ENCODE results near the gene AGO4. TPM values are rescaled to one million over a fixed set of nuclear protein-coding genes. Genes with fewer than 3 reads are reported as not detected.

AGO4 gene
- total RNA-seq, 2 experiments from 2014 or later, result 6.5 to 18.6 TPM

GRCh38 chr1:35876988-35877387, 69.2 kb downstream of the AGO4 start:
- BruUV-seq (replicated peaks), result no TSS peak
- no peak for TF ChIP-seq EZH2phosphoT487 (IDR thresholded peaks at IDR 0.05; ENCODE audit: borderline replicate concordance, low read depth, low read length)
- TF ChIP-seq CTCF (conservative IDR thresholded peaks at IDR 0.05; ENCODE audit: low read length), result no peak

GRCh38 chr1:35881850-35882273, 74.0 kb downstream of the AGO4 start:
- Histone ChIP-seq H3K9me2 (ENCODE audit: insufficient read depth, low read length) (no peaks in the 10 kb centered on the region), H3K4me1 (ENCODE audit: insufficient read depth, low read length, poor library complexity, severe bottlenecking) (peaks cover 29% of the 10 kb centered on the region), H3K4me3 (ENCODE audit: low read depth, low read length, poor library complexity, severe bottlenecking) (no peak overlapping the region), H3K9me3 (ENCODE audit: low read length) (no peaks in the 10 kb centered on the region), H2AFZ (ENCODE audit: low read length) (no peak overlapping the region), H3K36me3 (ENCODE audit: insufficient read depth, low read length) (no peaks in the 10 kb centered on the region), H3K27ac (ENCODE audit: low read depth, low read length, poor library complexity, severe bottlenecking) (no peak overlapping the region), H3K4me2 (ENCODE audit: low read length) (no peak overlapping the region), H3K79me2 (ENCODE audit: insufficient read depth, low read depth, low read length) (peaks cover 25% of the 10 kb centered on the region; the same call in 1 of the 2 replicates), H4K20me1 (ENCODE audit: insufficient read depth, low read length) (no peaks in the 10 kb centered on the region)
- DNase-seq (ENCODE audit: low spot score), result no peak
- POLR2A ChIA-PET, result no interaction called here
- no TSS peak for BruUV-seq (replicated peaks)
- CTCF ChIA-PET (ENCODE audit: unreplicated experiment), result no interaction called here
- intact Hi-C loops (cut with micrococcal nuclease; ENCODE audit: unreplicated experiment), result loop anchor here (5.0 kb wide), 1 partner anchor 205 kb away; the partner anchor contains the start of gene ADPRS
- TF ChIP-seq EZH2phosphoT487 (IDR thresholded peaks at IDR 0.05; ENCODE audit: borderline replicate concordance, low read depth, low read length) (no peak), CTCF (conservative IDR thresholded peaks at IDR 0.05; ENCODE audit: low read length) (no peak)

More at GRCh38 chr1:35876988-35877387, 69.2 kb downstream of the AGO4 start:
- Histone ChIP-seq H3K4me3 (ENCODE audit: low read depth, low read length, poor library complexity, severe bottlenecking) (no peak overlapping the region), H2AFZ (ENCODE audit: low read length) (no peak overlapping the region), H3K79me2 (ENCODE audit: insufficient read depth, low read depth, low read length) (no peaks in the 10 kb centered on the region), H4K20me1 (ENCODE audit: insufficient read depth, low read length) (no peaks in the 10 kb centered on the region), H3K27ac (ENCODE audit: low read depth, low read length, poor library complexity, severe bottlenecking) (no peak overlapping the region), H3K9me3 (ENCODE audit: low read length) (no peaks in the 10 kb centered on the region), H3K4me2 (ENCODE audit: low read length) (no peak overlapping the region), H3K9me2 (ENCODE audit: insufficient read depth, low read length) (no peaks in the 10 kb centered on the region), H3K4me1 (ENCODE audit: insufficient read depth, low read length, poor library complexity, severe bottlenecking) (no peaks in the 10 kb centered on the region), H3K36me3 (ENCODE audit: insufficient read depth, low read length) (no peaks in the 10 kb centered on the region)
- intact Hi-C loops (cut with micrococcal nuclease; ENCODE audit: unreplicated experiment), result no loop called here
- ChIA-PET POLR2A (no interaction called here), CTCF (ENCODE audit: unreplicated experiment) (no interaction called here)
- DNase-seq (ENCODE audit: low spot score), result peak; percentile 20

- Histone ChIP-seq H3K4me3 (ENCODE audit: low read depth, low read length, poor library complexity, severe bottlenecking) (peak overlapping the region; percentile 99), H4K20me1 (ENCODE audit: insufficient read depth, low read length) (no peaks in the 10 kb centered on the region), H3K36me3 (ENCODE audit: insufficient read depth, low read length) (no peaks in the 10 kb centered on the region), H3K9me3 (ENCODE audit: low read length) (no peaks in the 10 kb centered on the region), H3K27ac (ENCODE audit: low read depth, low read length, poor library complexity, severe bottlenecking) (no peak overlapping the region), H3K4me2 (ENCODE audit: low read length) (peak overlapping the region; percentile 50; the same call in 1 of the 2 replicates), H2AFZ (ENCODE audit: low read length) (peak overlapping the region; percentile 62; the same call in 1 of the 2 replicates), H3K9me2 (ENCODE audit: insufficient read depth, low read length) (no peaks in the 10 kb centered on the region), H3K79me2 (ENCODE audit: insufficient read depth, low read depth, low read length) (peaks cover 32% of the 10 kb centered on the region; the same call in 1 of the 2 replicates), H3K4me1 (ENCODE audit: insufficient read depth, low read length, poor library complexity, severe bottlenecking) (peaks cover 36% of the 10 kb centered on the region)
- no TSS peak for BruUV-seq (replicated peaks)
- ChIA-PET POLR2A (no interaction called here), CTCF (ENCODE audit: unreplicated experiment) (no interaction called here)
- no peak for DNase-seq (ENCODE audit: low spot score)
- intact Hi-C loops (cut with micrococcal nuclease; ENCODE audit: unreplicated experiment), result loop anchor here (5.0 kb wide), 1 partner anchor 205 kb away; the partner anchor contains the start of gene ADPRS
- TF ChIP-seq CTCF (conservative IDR thresholded peaks at IDR 0.05; ENCODE audit: low read length) (no peak), EZH2phosphoT487 (IDR thresholded peaks at IDR 0.05; ENCODE audit: borderline replicate concordance, low read depth, low read length) (no peak)
Measured at GRCh38 chr1:35882586-35882944, 74.7 kb downstream of the AGO4 start.

Data from OCI-LY7 (cell line).